ENCODE measurements around the gene DLX5. TPM values are rescaled to one million over a fixed set of nuclear protein-coding genes. Genes with fewer than 3 reads are reported as not detected.

The DLX5 gene
- total RNA-seq, 1 donor, result 2.5 TPM

GRCh38 chr7:97022491-97023306, 1.9 kb downstream of the DLX5 start:
- Histone ChIP-seq H3K4me3 (ENCODE audit: insufficient read depth, low read length) (peak overlapping the region; percentile 95), H3K4me1 (ENCODE audit: insufficient read depth, low read length) (peaks cover 33% of the 10 kb centered on the region), H2AFZ (ENCODE audit: low read length) (peak overlapping the region; percentile 91), H3K27me3 (ENCODE audit: insufficient read depth, low read length) (no peaks in the 10 kb centered on the region), H3K36me3 (ENCODE audit: insufficient read depth, low read length) (peaks cover 3% of the 10 kb centered on the region), H4K20me1 (ENCODE audit: insufficient read depth, low read length) (no peaks in the 10 kb centered on the region), H3K79me2 (ENCODE audit: insufficient read depth, low read length) (peaks cover 27% of the 10 kb centered on the region), H3K9me3 (ENCODE audit: low read depth, low read length) (no peaks in the 10 kb centered on the region), H3K27ac (ENCODE audit: low read depth, low read length) (peak overlapping the region; percentile 83), H3K4me2 (ENCODE audit: insufficient read depth, low read length) (peak overlapping the region; percentile 95)
- DNase-seq (ENCODE audit: insufficient read length, low spot score, missing footprints), result peak; percentile 93
- TF ChIP-seq CTCF (IDR thresholded peaks at IDR 0.05; ENCODE audit: extremely low read depth, low read depth, low read length), result no peak

- H3K79me2 ChIP-seq (ENCODE audit: insufficient read depth, low read length), result peaks cover 27% of the 10 kb centered on the region
- peak; percentile 93 for DNase-seq (ENCODE audit: insufficient read length, low spot score, missing footprints)
- peak overlapping the region; percentile 95 for H3K4me3 ChIP-seq (ENCODE audit: insufficient read depth, low read length)
- peak overlapping the region; percentile 77 for H2AFZ ChIP-seq (ENCODE audit: low read length)
- no peaks in the 10 kb centered on the region for H3K9me3 ChIP-seq (ENCODE audit: low read depth, low read length)
- H3K36me3 ChIP-seq (ENCODE audit: insufficient read depth, low read length), result peaks cover 3% of the 10 kb centered on the region
- no peak for TF ChIP-seq CTCF (IDR thresholded peaks at IDR 0.05; ENCODE audit: extremely low read depth, low read depth, low read length)
- peak overlapping the region; percentile 95 for H3K4me2 ChIP-seq (ENCODE audit: insufficient read depth, low read length)
- peaks cover 34% of the 10 kb centered on the region for H3K4me1 ChIP-seq (ENCODE audit: insufficient read depth, low read length)
- H4K20me1 ChIP-seq (ENCODE audit: insufficient read depth, low read length), result no peaks in the 10 kb centered on the region
- no peaks in the 10 kb centered on the region for H3K27me3 ChIP-seq (ENCODE audit: insufficient read depth, low read length)
- peak overlapping the region; percentile 83 for H3K27ac ChIP-seq (ENCODE audit: low read depth, low read length)
Measured at GRCh38 chr7:97021747-97022490, 2.7 kb downstream of the DLX5 start.

GRCh38 chr7:97020996-97021746, 3.5 kb downstream of the DLX5 start:
- Histone ChIP-seq H4K20me1 (ENCODE audit: insufficient read depth, low read length) (no peaks in the 10 kb centered on the region), H3K27me3 (ENCODE audit: insufficient read depth, low read length) (peaks cover under 1% of the 10 kb centered on the region), H2AFZ (ENCODE audit: low read length) (peak overlapping the region; percentile 77), H3K4me1 (ENCODE audit: insufficient read depth, low read length) (peaks cover 41% of the 10 kb centered on the region), H3K79me2 (ENCODE audit: insufficient read depth, low read length) (peaks cover 27% of the 10 kb centered on the region), H3K4me2 (ENCODE audit: insufficient read depth, low read length) (peak overlapping the region; percentile 95), H3K27ac (ENCODE audit: low read depth, low read length) (peak overlapping the region; percentile 83), H3K36me3 (ENCODE audit: insufficient read depth, low read length) (peaks cover 3% of the 10 kb centered on the region), H3K9me3 (ENCODE audit: low read depth, low read length) (no peaks in the 10 kb centered on the region), H3K4me3 (ENCODE audit: insufficient read depth, low read length) (peak overlapping the region; percentile 95)
- DNase-seq (ENCODE audit: insufficient read length, low spot score, missing footprints), result peak; percentile 79
- TF ChIP-seq CTCF (IDR thresholded peaks at IDR 0.05; ENCODE audit: extremely low read depth, low read depth, low read length), result no peak

All from osteoblast (primary cell).